NCI-H526 (cell line): ENCODE results near the gene MAP4K4.
A peak's percentile ranks its signal among the peaks of the same experiment; 100 is the strongest.

ENCODE experiments used
- DNase-seq, 2 experiments: peaks; one replicate each; lab custom pipeline; 2025; lab: John Stamatoyannopoulos, UW

Gene MAP4K4

DNA sequence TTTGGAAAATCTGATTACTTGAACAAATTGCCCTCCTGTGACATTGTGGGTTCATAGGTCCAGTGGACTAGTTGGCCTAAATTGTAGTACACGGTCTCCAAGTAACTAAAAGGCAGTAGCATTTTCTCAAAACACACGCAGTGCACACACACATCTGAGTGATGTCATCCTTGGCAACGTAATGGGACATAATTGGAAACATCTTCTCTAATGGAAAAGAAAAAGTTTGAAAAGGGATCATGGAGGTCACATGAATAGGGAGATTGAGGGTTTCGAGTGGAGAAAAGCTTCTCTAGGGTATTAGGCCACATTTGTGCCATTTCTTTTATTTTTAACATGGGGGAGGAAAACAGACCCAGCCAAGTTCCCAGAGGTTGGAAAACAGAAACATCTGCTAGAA is 93.3 kb downstream of the MAP4K4 start:
- no peak for DNase-seq

DNA sequence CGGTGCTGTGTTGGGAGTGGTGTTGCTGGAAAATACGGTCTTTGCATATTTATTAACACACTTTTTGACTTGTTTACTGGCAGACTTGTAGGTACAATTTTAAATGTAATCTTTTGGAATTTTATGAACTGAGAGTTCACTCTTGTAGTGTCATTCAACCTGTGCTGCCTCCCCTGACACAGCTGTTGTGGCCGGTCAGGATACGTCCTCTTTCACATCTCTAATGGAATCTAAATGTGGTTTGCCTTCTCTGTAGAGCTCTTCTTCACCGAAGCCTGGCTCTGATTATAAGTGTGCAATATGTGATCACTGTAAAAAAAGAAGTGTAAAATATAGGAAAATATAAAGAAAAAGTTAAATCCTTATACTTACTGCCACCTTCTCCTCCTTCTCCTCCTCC is 94.7 kb downstream of the MAP4K4 start:
- DNase-seq = no peak

DNA sequence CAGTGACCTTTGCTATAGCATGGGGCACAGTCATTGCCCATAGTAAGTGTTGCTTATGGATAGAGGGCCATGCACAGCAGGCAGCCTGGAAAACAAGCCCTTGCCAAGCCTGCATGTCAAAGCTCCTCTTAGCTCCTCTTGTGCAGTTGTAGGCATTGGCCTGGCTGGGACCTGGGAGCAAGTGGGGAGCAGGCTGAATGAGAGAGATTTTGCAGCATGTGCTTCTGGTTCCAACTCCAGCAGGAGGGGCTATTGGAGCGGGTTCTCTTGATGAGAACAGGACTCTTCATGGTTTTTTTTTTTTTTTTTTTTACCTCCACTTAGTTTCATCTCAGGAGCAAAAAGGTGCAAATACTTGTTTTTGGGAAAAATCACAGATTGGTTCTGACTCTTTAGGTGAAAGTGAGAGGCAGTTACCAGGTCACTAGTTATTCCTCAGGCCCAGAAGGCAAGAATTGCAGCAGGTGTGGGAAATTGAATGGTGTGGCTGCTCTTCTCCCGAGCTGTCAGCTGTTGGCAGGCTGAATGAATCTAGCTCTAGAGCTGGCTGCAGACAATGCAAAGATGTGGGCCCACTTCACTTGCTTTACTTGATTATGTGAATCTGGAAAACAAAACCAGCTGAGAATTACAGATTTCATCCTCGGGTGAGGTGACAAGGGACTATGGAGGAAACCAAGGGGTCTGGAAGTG is 95.9 kb downstream of the MAP4K4 start:
- peak in 1 of 2 experiments; percentile 15 for DNase-seq

DNA sequence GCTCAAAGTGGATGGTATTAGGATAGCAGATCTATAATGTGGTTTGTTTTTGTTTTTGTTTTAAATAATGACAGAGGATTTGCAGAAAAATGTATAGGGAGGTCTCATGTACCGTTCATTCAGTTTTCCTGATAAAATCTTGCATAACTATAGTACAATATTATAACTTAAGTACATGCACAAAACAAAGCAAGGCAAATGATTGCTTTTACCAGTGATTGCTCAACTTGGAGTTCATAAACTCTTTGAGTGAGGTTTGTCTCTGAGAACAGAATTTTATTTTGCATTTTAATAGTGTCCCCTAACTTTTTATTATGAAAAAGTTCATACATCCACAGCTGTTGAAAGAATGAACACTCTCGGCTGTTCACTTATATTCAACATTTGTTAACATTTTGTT is 96.6 kb downstream of the MAP4K4 start:
- DNase-seq = no peak

DNA sequence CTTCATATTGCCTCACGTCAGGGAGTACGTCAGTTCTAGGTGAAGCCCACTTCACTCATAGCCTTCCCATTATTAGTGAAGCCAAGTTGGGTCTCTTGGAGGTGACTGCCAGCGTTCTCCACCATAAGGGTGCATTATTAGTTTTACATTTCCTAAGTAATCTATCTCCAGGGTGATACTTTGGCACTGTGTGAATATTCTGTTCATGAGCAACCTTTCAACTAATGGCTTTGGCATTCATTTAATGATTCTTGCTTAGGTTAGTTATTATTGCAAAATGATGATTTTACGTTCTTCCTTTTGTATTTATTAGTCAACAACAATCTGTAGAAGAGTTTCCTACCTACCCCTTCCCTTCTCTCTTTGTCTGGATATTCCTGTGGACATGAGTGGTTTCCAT is 97.5 kb downstream of the MAP4K4 start:
- DNase-seq = no peak

DNA sequence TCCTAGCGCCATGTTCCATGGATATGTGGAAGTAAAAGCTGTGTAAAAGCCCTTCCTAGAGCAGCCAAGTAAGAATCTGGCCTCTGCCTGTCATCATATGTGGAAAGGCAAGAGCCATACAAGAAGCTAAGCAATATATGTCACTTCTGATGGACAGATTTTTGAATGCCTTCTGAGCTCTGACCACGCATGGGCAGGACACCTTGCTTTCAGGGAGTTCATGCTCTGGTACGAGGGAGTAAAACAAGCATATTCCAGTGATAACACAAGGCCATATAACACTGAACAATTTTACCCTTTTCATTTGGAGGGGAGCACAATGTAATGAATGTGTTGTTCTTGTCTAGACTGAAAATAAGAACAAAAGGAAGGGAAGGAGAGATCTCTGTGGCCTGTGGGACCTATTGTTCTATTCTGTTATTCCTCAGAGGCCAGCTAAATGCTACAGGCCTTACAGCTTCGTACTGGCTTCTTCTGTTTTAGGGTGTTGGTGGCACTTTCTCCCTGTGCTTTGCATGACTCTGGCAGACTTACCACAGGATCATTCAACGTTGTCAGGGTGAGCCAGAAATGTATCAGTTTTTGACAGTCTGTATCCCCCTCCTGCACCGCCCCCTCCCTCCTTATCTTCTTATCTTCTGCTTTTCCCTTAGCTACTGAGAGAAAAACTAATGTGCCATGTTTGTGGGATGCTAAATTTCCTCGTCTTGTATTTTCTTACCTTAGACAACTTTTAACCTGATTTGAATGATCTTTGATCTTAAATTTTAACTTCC is 99.5 kb downstream of the MAP4K4 start:
- no peak for DNase-seq

DNA sequence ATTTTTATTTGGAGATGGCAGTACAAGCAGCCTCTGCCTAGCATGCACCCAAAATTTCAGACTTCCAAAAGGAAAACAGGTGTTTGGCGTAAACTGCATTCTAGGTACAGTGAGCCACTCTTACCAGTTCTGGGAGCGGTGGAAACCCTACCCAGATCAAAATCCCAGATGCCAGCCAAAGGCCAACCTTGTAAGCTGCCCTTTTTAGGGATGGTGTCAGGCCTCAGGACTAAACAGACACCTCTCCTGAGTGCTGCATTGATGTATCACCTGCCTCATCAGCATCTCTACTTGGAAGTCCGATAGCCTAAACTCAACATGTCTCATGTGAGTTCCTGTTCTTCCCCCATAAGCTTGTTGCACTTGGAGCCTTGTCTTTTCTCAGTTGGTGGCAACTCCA is 104.0 kb downstream of the MAP4K4 start:
- DNase-seq = no peak

DNA sequence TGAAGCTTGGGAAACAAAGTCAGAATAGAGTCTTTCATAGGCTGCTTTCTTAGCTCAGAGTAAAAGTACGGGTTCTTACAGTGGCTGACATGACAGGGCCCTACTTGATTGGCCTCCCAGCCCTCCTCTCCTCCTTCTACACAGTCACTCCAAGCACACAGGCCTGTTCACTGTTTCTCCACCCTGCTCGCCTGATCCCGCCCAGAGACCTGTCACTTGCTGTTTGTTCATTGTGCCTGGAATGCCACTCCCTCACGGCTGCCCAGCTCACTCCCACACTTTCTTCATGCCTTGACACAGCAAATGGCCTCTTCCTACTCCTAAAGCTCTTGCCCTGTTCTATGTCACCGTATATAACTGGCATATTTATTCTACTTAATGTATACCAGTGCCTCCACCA is 104.8 kb downstream of the MAP4K4 start:
- DNase-seq = no peak

DNA sequence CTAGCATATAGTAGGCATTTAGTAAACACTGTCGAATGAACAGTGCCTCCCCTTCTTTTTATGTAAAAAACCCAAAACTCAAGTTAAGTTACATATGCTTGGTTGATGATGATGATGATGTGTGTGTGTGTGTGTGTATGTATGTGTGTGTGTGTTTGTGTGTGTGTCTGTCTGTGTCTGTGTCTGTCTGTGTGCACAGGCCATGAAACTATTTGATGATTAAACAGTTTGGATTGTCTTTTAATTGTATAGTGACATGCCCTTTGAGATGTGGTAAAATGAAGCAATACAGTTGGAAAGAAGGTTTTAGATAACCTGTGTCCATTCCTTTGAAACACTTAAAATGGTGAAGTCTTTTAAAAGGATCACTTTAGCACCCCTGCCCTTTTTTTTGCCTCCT is 105.6 kb downstream of the MAP4K4 start:
- DNase-seq = no peak

DNA sequence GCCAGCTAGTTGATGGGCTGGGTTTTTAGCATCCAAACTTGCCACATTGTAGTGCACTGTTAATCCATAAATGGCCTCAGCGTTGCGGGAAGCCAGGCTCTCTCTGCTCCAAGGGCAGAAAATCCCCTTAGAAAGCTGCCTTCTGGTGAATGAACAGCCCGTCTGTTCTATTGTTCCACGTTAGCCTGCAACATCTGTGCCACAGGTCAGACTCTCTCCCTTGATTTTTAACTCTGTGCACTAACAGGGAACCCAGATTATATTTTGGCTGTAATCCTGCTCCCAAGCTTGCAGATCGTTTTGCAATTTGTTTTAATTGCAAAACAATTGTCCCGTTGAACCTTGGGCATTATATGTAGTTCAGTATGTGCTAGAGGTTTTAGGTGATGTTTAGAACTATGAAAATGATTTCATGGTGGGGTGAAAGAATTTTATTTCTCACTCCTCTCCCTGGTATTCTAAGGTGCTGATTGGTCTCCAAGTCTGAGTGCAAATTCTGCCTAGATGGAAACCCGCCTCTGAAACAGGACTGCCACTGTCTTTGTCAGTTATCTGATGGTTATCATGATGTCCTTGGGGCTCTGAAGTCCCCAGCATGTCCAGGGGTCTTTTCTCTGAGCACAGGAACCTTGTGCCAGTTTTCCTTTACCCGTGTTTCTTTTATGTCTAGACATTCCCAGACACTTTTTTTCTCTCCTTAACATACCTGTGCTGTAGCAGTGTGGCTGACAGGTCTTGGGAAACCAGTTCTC is 106.6 kb downstream of the MAP4K4 start:
- no peak for DNase-seq

DNA sequence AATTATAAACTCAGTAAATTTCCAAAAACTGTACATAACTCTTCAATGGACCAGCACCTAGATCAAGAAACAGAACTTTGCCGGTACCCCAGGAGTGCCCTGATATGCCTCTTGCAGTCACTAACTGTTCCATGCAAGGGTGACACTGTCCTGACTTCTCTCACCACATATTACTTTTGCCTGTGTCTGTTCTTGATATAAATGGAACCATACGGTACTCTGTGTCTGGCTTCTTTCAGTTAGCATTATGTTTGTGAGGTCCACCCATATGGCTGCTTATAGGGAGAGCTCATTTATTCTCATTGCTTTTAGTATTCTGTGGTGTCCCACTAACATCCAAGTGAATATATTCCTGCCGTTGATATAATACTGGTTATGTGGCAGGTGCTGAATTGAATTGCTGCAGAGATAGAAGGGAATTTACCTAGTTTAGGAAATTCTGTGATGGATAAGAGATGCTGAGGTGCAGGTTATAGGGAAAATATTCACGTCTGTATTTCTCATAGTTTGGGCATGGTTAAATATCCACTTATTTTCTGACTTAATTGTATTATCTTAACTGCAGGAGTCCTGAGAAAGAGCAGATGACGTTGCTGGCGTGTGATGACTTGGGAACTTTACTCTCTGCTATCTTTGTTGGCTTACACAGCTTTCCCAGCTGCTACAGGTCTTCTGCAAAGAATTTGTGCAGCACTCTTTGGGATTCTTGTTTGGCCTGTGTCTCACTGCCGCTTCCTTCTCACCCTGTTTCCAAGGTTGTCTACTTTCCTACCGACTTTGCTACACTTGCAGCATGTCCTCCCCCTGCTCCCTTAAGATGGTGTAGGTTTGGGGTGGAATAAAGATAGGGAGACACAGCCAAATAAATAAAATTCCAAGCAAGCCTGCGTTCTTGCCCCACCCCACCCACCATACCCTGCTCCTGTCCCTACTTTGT is 107.9 kb downstream of the MAP4K4 start:
- DNase-seq = no peak

DNA sequence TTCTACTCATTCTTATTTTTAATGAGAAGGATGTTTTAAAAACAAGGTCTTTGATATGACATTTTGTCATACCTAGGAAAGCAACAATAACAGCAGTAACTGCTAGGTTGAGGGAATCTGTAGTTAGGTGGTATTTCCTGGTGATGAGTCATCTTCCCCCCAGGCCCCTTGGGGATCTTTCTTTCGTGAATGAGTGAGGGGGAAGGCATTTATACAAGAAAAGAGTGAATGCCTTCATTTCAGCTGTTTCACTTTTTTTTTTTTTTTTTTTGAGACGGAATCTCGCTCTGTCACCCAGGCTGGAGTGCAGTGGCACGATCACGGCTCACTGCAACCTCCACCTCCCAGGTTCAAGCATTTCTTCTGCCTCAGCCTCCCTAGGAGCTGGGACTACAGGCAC is 108.6 kb downstream of the MAP4K4 start:
- no peak for DNase-seq

DNA sequence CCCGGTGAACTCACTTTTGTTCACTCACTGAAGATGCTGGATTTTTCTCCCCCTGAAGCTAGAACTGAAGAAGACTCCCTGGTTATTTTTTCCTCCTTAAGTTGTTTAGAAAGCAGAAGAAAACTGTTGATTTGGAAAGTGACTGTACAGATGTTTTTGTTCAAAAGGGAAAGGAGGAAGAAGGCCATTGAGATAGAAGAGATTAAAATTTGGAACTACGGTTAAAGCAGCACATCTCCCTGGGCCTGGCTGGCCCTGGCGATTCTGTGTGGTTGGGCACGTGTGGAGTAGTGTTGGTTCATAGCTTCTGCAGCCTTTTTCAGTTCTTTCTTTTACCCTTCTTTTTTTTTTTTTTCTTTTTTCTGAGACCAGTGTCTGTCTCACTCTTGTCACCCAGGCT is 109.2 kb downstream of the MAP4K4 start:
- DNase-seq = no peak

DNA sequence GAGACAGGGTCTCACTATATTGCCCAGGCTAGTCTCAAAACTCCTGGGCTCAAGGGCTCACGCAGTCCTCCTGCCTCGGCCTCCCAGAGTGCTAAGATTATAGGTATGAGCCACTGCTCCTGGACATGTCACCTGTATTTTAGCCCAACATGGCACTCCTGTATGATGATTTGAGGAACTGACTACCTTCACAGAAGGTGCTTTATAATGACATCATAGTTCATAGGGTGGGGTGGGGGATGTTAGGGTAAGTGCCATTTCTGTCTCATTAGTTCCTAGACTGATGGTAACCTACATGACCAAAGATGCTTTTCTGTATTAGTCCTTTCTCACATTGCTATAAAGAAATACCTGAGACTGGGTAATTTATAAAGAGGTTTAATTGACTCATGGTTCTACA is 109.7 kb downstream of the MAP4K4 start:
- no peak for DNase-seq

DNA sequence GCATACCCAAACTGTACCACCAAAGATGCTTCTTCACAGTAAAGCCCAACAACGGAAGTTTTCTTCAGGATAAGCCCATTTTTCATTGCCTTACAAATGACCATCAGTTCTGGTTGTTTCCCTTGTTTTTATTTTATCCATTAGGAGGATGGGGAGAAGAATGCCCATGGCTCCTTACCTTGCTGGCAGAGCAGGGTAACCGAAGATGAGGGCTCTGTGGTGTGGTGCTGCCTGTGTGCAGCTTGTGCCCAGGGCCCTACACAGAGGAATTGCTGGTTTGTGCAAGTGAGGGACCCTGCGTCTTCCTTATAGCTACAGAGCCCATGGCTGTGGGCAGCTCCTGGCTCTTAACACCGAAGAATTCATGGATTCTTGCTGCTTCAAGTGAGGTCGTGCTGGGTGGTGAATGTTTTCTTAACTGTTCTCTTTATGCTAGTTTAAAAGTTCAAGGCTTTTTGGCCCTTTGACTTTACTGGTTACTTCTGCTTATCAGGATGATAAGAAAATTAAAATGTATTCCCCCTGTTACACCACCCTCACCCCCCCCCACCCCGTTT is 110.6 kb downstream of the MAP4K4 start:
- no peak for DNase-seq

DNA sequence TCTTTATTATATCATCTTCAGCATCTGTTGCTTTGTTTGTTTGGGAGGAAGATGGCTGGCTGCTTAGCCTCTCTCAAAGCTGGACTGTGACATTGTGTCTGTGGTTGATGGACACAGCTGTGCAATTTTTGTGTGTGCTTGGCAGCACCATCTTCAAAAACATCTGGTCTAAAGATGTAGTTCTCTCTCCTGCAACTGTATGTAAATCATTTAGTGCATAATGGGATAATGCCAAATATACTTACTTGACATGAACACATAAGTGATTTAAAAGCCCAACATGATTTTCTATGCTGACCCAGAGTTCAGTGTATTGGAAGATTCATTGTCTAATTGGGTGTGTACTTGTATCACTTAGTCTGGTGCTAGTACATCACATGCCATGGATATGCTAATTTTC is 112.2 kb downstream of the MAP4K4 start:
- no peak for DNase-seq

DNA sequence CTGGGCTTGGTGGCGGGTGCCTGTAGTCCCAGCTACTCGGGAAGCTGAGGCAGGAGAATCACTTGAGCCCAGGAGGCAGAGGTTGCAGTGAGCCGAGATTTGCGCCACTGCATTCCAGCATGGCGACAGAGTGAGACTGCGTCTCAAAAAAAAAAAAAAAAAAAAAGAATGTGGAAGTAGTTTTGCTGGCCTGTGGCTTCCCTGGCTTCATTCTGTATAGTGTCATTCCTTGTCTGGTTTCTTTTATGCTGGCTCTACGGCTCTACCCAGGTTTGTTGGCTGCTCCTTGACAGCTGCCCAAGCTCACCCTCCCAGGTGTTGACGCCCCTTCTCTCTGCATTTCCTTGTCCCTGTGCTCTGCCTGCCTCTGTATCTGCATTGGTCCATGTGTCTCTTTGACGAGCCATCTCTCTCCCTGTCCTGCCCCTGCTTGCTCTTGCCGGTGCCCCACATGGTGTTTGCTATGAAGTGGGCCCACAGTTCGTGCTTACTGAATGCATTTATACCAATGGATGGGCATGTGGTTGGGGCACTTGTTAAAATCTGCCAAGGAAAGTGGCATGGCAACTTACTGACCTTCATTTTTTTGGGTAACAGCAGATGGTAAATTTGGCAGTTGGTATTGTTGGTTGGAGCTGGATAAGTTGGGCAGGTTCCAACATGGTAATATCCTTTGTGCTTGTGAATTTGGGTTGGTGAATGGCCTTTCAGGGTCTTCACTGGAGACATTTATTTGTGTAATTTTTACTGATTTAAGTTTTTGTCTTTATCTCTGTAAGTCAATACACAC is 113.9 kb downstream of the MAP4K4 start:
- DNase-seq = no peak

DNA sequence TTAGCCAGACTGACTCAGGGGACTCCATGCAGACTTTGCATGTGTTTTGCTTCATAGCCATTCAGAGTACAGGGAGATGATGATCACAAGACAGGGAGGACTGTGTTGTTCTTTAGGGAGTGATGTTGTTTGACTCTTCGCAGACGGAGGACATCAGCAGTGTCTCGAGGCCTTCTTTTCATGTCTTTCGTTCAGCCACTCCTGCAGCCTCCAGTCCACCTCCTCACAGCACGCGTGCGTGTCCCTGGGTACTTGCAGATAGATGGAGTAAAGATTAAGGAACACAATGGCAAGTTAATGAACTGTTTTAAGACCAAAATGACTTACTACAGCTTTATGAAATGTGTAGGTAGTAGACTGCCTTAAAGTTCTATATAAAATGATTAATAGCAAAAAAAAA is 114.7 kb downstream of the MAP4K4 start:
- DNase-seq = no peak

DNA sequence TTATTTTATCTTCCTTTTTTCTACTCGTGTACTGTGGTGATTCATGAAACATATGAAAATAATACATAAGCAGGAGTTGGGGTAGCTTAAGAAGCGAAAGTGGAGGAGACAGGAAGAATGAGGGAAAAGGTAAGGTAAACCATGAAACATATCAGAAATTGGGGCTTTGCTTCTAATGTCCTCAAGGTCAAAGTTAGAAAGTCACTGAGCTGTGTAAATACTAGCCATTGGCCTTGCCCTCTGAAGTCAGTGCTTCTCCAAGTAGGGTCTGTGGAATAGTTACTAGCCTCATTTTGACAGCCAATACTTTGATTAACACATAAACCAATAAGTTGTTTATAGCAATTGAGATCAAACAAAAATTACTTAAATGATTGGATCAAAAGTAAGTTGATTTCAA is 117.2 kb downstream of the MAP4K4 start:
- no peak for DNase-seq

DNA sequence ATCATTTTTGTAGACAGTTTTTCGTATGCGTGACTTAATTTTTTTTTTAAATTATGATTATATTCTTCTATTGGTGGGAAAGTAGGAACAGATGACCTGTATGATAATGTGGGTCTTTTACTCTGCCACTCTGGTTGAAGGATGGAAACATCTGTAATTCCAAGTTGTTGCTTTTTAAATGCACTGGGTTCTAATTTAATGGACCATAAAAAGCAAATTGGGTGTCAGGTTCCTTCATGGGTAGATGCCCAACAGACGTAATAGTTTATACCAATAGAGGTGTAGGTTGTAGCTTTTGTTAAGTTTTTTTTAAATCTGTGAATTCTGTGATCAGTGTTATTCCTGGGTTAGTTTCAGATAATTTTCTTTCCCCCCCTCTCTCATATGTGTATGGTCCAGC is 117.6 kb downstream of the MAP4K4 start:
- DNase-seq = peak; percentile 17 to 28
